HCT116 (cell line): ENCODE measurements around the gene ZNF423. TPM values are rescaled to one million over a fixed set of nuclear protein-coding genes. Genes with fewer than 3 reads are reported as not detected.

ENCODE experiments used
- ATAC-seq: fragments of 200-7000 bp; cut with Tn5 transposase; 2 replicates; pipeline ENCODE4 v1.9.1; 2020; ENCODE audit warnings: mild to moderate bottlenecking, moderate library complexity
- BruUV-seq: library from RNA; stranded (reverse); fragments of 400-500 nt; replicated peaks from 2 replicates; lab custom pipeline; 2021; lab: Mats Ljungman, UMichigan
- CTCF ChIA-PET: fragments of 300-600 bp; sonication (Branson Sonifier 250); formaldehyde crosslinking; loops from one replicate; lab custom pipeline; 2021; ENCODE audit warnings: antibody characterized with exemption; lab: Charles Lee
- POLR2A ChIA-PET: fragments of 300-600, 350-600 bp; sonication (Branson Sonifier 250); formaldehyde crosslinking; loops from one replicate; lab custom pipeline; 2021; ENCODE audit warnings: antibody characterized with exemption; lab: Charles Lee
- RAD21 ChIA-PET, 2 experiments: fragments of 300-600 bp; sonication (Branson Sonifier 250); formaldehyde crosslinking; loops; one replicate each; lab custom pipeline; 2023; ENCODE audit warnings: low total read pairs in 2 of 2; ENCODE audit not compliant: uncharacterized antibody in 2 of 2, unreplicated experiment in 2 of 2, low non-redundant PET in 1 of 2; lab: Charles Lee
- DNase-seq: peaks from one replicate; pipeline ENCODE4 v3.0.0-alpha.2; 2010; ENCODE audit warnings: low read depth, low spot score
- H2AFZ ChIP-seq: fragments of 200-600 bp; shearing (Covaris generic), sonication (generic); 2 replicates; pipeline ENCODE4 v1.6.1; 2017; ENCODE audit warnings: low read depth, mixed run types, mixed read lengths, antibody characterized with exemption, low read length; ENCODE audit not compliant: poor library complexity, severe bottlenecking
- H3K27ac ChIP-seq: 2 replicates; pipeline ENCODE4 v1.5.1; 2012; ENCODE audit warnings: low read depth, low read length
- H3K27me3 ChIP-seq: fragments of 200-600 bp; sonication (generic); 2 replicates; pipeline ENCODE4 v1.6.1; 2016; ENCODE audit warnings: mixed run types, low read length, mixed read lengths; ENCODE audit not compliant: insufficient read depth
- H3K36me3 ChIP-seq, 2 experiments: fragments of 200-500 bp in 1 of 2; fragments of 200-600 bp in 1 of 2; sonication (Bioruptor generic) in 1 of 2; sonication (generic) in 1 of 2; 2 replicates each; pipeline versions ENCODE4 v1.5.1 to v1.6.1; 2014 to 2016; ENCODE audit warnings: low read length in 2 of 2, inconsistent platforms in 1 of 2, mixed read lengths in 1 of 2, mixed run types in 1 of 2; ENCODE audit not compliant: insufficient read depth in 2 of 2, control insufficient read depth in 1 of 2
- H3K4me1 ChIP-seq, 2 experiments: fragments of 200-600 bp in 1 of 2; sonication (generic) in 1 of 2; 2 replicates each; pipeline versions ENCODE4 v1.5.1 to v1.6.1; 2012 to 2017; ENCODE audit warnings: low read length in 2 of 2, inconsistent platforms in 1 of 2, mild to moderate bottlenecking in 1 of 2, mixed read lengths in 1 of 2, mixed run types in 1 of 2, moderate library complexity in 1 of 2; ENCODE audit not compliant: insufficient read depth in 2 of 2, control insufficient read depth in 1 of 2
- H3K4me2 ChIP-seq: fragments of 200-600 bp; sonication (generic); 2 replicates; pipeline ENCODE4 v1.6.1; 2017; ENCODE audit warnings: mixed run types, low read length, mixed read lengths
- H3K4me3 ChIP-seq, 2 experiments: fragments of 200-600 bp in 1 of 2; sonication (generic) in 1 of 2; replicated peaks in 1 of 2; 2 replicates each; pipeline ENCODE4 v1.5.1; 2011 to 2016; ENCODE audit warnings: low read length in 2 of 2, control low read depth in 1 of 2, low read depth in 1 of 2, mild to moderate bottlenecking in 1 of 2, mixed read lengths in 1 of 2, mixed run types in 1 of 2
- H3K79me2 ChIP-seq: fragments of 200-600 bp; sonication (generic); 2 replicates; pipeline ENCODE4 v1.6.1; 2017; ENCODE audit warnings: mild to moderate bottlenecking, mixed run types, low read length, moderate library complexity, mixed read lengths; ENCODE audit not compliant: insufficient read depth
- H3K9ac ChIP-seq: fragments of 200-600 bp; sonication (generic); 2 replicates; pipeline ENCODE4 v1.6.1; 2016; ENCODE audit warnings: low read length, mixed read lengths
- H3K9me2 ChIP-seq: fragments of 200-600 bp; sonication (generic), shearing (Covaris generic); 2 replicates; pipeline ENCODE4 v1.6.1; 2017; ENCODE audit warnings: mixed run types, mild to moderate bottlenecking, moderate library complexity; ENCODE audit not compliant: insufficient read depth
- H3K9me3 ChIP-seq, 2 experiments: fragments of 200-500 bp in 1 of 2; fragments of 200-600 bp in 1 of 2; sonication (Bioruptor generic) in 1 of 2; sonication (generic) in 1 of 2; 2 replicates each; pipeline ENCODE4 v1.6.1; 2014 to 2017; ENCODE audit warnings: low read length in 2 of 2, mixed read lengths in 2 of 2, inconsistent platforms in 1 of 2, low read depth in 1 of 2, mild to moderate bottlenecking in 1 of 2, mixed run types in 1 of 2, moderate library complexity in 1 of 2; ENCODE audit not compliant: control insufficient read depth in 1 of 2, insufficient read depth in 1 of 2
- H4K20me1 ChIP-seq: fragments of 200-600 bp; sonication (generic), shearing (Covaris generic); 2 replicates; pipeline ENCODE4 v1.6.1; 2017; ENCODE audit warnings: mixed run types, mild to moderate bottlenecking, moderate library complexity; ENCODE audit not compliant: insufficient read depth
- CBX3 ChIP-seq: IDR thresholded peaks from 2 replicates; pipeline ENCODE4 v1.6.1; 2012; ENCODE audit warnings: low read depth
- CEBPB ChIP-seq: IDR thresholded peaks from 2 replicates; pipeline ENCODE4 v1.6.1; 2012; ENCODE audit warnings: low read depth
- EGR1 ChIP-seq: IDR thresholded peaks from 2 replicates; pipeline ENCODE4 v1.6.1; 2012; ENCODE audit warnings: low read depth
- EZH2 ChIP-seq: fragments of 200-600 bp; sonication (generic); IDR thresholded peaks from 2 replicates; pipeline ENCODE4 v1.6.1; 2017; ENCODE audit warnings: antibody characterized with exemption, mixed run types
- POLR2A ChIP-seq: IDR thresholded peaks from 2 replicates; pipeline ENCODE4 v1.7.0; 2011; ENCODE audit warnings: borderline replicate concordance; ENCODE audit not compliant: insufficient read depth, insufficient read length; ENCODE audit errors: extremely low read depth
- POLR2AphosphoS5 ChIP-seq: IDR thresholded peaks from 2 replicates; pipeline ENCODE4 v1.6.1; 2011; ENCODE audit warnings: mild to moderate bottlenecking, low read depth, low read length, moderate library complexity
- SIN3A ChIP-seq: IDR thresholded peaks from 2 replicates; pipeline ENCODE4 v1.6.1; 2012; ENCODE audit warnings: low read depth
- SRF ChIP-seq: IDR thresholded peaks from 2 replicates; pipeline ENCODE4 v1.6.1; 2012; ENCODE audit warnings: low read depth
- ZNF274 ChIP-seq: fragments of 200-500 bp; sonication (Bioruptor generic); IDR thresholded peaks from 2 replicates; pipeline ENCODE4 v1.6.1; 2014; ENCODE audit warnings: mild to moderate bottlenecking, low read depth, low read length, inconsistent platforms
- intact Hi-C: fragments of 100-400 bp; cut with micrococcal nuclease; formaldehyde crosslinking; loops from 2 replicates; pipeline ENCODE4 v1.10.0; 2022
- total RNA-seq: library from RNA; stranded (reverse); gene quantifications from one replicate; pipeline ENCODE4 v1.2.1, GENCODE V29; 2021; ENCODE audit not compliant: unreplicated experiment
- TF ChIP-seq, protein P1 (sequence below), 3 experiments: fragments of 200-600 bp in 1 of 3; sonication (generic) in 1 of 3; IDR thresholded peaks in 2 of 3; conservative IDR thresholded peaks in 1 of 3; 2 replicates each; pipeline ENCODE4 v1.5.1; 2012 to 2017; ENCODE audit warnings: low read depth in 2 of 3, low read length in 2 of 3, antibody characterized with exemption in 1 of 3, borderline replicate concordance in 1 of 3, control low read depth in 1 of 3, mild to moderate bottlenecking in 1 of 3, mixed read lengths in 1 of 3, mixed run types in 1 of 3, moderate library complexity in 1 of 3; ENCODE audit not compliant: insufficient read depth in 1 of 3
- TF ChIP-seq, protein P2 (sequence below): IDR thresholded peaks from 2 replicates; pipeline ENCODE4 v1.6.1; 2012; ENCODE audit warnings: low read depth
- TF ChIP-seq, protein P3 (sequence below): IDR thresholded peaks from 2 replicates; pipeline ENCODE4 v1.6.1; 2011; ENCODE audit warnings: mild to moderate bottlenecking, low read length, moderate library complexity; ENCODE audit not compliant: insufficient replicate concordance; ENCODE audit errors: extremely low read depth

Gene ZNF423
- total RNA-seq, 1 experiment from 2014 or later, result 0.22 TPM

DNA sequence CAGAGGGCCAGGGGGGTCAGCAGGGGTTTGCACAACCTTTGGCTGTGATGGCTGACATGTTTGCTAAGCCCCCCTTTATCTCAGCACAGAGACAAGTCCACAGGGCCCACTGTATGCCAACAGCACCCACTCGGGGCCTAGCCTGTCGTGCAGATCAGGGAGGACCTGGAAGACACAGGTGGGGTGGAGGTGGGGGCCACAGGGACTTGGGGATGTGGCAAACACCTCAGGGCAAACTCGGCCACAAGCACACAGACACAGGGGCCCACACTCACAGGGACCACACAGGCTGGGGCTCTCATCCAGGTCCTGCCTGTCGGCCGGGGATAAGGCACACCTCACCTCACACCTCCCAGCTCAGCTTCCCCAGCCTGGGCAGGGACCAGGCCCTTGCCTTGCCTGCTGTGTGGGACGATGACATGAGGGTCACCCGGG, 394.4 kb downstream of the ZNF423 start:
- H3K4me1 ChIP-seq, result no peaks in the 10 kb centered on the region
- no peaks in the 10 kb centered on the region for H3K36me3 ChIP-seq
- no peak overlapping the region for H3K9ac ChIP-seq
- ChIA-PET POLR2A (no interaction called here), CTCF (no interaction called here), RAD21 (no interaction called here)
- no peaks in the 10 kb centered on the region for H4K20me1 ChIP-seq
- TF ChIP-seq CEBPB, result no peak
- TF ChIP-seq SRF, result no peak
- no peak for TF ChIP-seq POLR2A
- no peak for TF ChIP-seq EZH2
- TF ChIP-seq, protein P1, sequence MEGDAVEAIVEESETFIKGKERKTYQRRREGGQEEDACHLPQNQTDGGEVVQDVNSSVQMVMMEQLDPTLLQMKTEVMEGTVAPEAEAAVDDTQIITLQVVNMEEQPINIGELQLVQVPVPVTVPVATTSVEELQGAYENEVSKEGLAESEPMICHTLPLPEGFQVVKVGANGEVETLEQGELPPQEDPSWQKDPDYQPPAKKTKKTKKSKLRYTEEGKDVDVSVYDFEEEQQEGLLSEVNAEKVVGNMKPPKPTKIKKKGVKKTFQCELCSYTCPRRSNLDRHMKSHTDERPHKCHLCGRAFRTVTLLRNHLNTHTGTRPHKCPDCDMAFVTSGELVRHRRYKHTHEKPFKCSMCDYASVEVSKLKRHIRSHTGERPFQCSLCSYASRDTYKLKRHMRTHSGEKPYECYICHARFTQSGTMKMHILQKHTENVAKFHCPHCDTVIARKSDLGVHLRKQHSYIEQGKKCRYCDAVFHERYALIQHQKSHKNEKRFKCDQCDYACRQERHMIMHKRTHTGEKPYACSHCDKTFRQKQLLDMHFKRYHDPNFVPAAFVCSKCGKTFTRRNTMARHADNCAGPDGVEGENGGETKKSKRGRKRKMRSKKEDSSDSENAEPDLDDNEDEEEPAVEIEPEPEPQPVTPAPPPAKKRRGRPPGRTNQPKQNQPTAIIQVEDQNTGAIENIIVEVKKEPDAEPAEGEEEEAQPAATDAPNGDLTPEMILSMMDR (IDR thresholded peaks at IDR 0.05 in 2 of 3, conservative IDR thresholded peaks at IDR 0.05 in 1 of 3; ENCODE audit: borderline replicate concordance in 1 of 3, insufficient read depth in 1 of 3, low read depth in 2 of 3, low read length in 2 of 3), result no peak
- no peak for TF ChIP-seq SIN3A
- TF ChIP-seq, protein P2, sequence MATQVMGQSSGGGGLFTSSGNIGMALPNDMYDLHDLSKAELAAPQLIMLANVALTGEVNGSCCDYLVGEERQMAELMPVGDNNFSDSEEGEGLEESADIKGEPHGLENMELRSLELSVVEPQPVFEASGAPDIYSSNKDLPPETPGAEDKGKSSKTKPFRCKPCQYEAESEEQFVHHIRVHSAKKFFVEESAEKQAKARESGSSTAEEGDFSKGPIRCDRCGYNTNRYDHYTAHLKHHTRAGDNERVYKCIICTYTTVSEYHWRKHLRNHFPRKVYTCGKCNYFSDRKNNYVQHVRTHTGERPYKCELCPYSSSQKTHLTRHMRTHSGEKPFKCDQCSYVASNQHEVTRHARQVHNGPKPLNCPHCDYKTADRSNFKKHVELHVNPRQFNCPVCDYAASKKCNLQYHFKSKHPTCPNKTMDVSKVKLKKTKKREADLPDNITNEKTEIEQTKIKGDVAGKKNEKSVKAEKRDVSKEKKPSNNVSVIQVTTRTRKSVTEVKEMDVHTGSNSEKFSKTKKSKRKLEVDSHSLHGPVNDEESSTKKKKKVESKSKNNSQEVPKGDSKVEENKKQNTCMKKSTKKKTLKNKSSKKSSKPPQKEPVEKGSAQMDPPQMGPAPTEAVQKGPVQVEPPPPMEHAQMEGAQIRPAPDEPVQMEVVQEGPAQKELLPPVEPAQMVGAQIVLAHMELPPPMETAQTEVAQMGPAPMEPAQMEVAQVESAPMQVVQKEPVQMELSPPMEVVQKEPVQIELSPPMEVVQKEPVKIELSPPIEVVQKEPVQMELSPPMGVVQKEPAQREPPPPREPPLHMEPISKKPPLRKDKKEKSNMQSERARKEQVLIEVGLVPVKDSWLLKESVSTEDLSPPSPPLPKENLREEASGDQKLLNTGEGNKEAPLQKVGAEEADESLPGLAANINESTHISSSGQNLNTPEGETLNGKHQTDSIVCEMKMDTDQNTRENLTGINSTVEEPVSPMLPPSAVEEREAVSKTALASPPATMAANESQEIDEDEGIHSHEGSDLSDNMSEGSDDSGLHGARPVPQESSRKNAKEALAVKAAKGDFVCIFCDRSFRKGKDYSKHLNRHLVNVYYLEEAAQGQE, result no peak
- TF ChIP-seq, protein P3, sequence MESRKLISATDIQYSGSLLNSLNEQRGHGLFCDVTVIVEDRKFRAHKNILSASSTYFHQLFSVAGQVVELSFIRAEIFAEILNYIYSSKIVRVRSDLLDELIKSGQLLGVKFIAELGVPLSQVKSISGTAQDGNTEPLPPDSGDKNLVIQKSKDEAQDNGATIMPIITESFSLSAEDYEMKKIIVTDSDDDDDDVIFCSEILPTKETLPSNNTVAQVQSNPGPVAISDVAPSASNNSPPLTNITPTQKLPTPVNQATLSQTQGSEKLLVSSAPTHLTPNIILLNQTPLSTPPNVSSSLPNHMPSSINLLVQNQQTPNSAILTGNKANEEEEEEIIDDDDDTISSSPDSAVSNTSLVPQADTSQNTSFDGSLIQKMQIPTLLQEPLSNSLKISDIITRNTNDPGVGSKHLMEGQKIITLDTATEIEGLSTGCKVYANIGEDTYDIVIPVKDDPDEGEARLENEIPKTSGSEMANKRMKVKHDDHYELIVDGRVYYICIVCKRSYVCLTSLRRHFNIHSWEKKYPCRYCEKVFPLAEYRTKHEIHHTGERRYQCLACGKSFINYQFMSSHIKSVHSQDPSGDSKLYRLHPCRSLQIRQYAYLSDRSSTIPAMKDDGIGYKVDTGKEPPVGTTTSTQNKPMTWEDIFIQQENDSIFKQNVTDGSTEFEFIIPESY, result no peak
- TF ChIP-seq EGR1, result no peak
- no peak for TF ChIP-seq POLR2AphosphoS5
- TF ChIP-seq ZNF274, result no peak
- no peak for TF ChIP-seq CBX3
- H3K9me2 ChIP-seq, result no peaks in the 10 kb centered on the region
- H2AFZ ChIP-seq, result no peak overlapping the region
- DNase-seq (no peak), ATAC-seq (no peak)
- H3K27me3 ChIP-seq, result 0 out of 2 replicates have a peak, but pooled peaks cover 5% of the 10 kb centered on the region
- no peak overlapping the region for H3K27ac ChIP-seq
- no peak overlapping the region for H3K4me3 ChIP-seq
- H3K4me2 ChIP-seq, result no peak overlapping the region
- BruUV-seq, result no TSS peak
- H3K9me3 ChIP-seq, result no peaks in the 10 kb centered on the region
- H3K79me2 ChIP-seq, result no peaks in the 10 kb centered on the region
- intact Hi-C loops, result no loop called here
